Rectal smooth muscle tissue (tissue), 1 donor: ENCODE results near the gene APBA1.

ENCODE experiments used
- H3K27ac ChIP-seq: one replicate; pipeline ENCODE4 v1.7.0; 2013; ENCODE audit warnings: low read depth, low read length, inconsistent platforms
- H3K27me3 ChIP-seq: one replicate; pipeline ENCODE4 v1.7.0; 2013; ENCODE audit warnings: low read length; ENCODE audit not compliant: control insufficient read depth, insufficient read depth
- H3K36me3 ChIP-seq: one replicate; pipeline ENCODE4 v1.7.0; 2013; ENCODE audit warnings: low read length; ENCODE audit not compliant: control insufficient read depth, insufficient read depth
- H3K4me1 ChIP-seq: one replicate; pipeline ENCODE4 v1.7.0; 2013; ENCODE audit warnings: low read length; ENCODE audit not compliant: control insufficient read depth, insufficient read depth
- H3K4me3 ChIP-seq: one replicate; pipeline ENCODE4 v1.7.0; 2013; ENCODE audit warnings: low read length
- H3K9ac ChIP-seq: one replicate; pipeline ENCODE4 v1.7.0; 2013; ENCODE audit warnings: low read length

The APBA1 gene

GRCh38 chr9:69432623-69433022 is 239.5 kb downstream of the APBA1 start:
- Histone ChIP-seq H3K4me3 (no peak overlapping the region), H3K36me3 (peaks cover 3% of the 10 kb centered on the region), H3K27me3 (no peaks in the 10 kb centered on the region), H3K4me1 (no peaks in the 10 kb centered on the region), H3K9ac (no peak overlapping the region), H3K27ac (no peak overlapping the region)

GRCh38 chr9:69431777-69432176 is 240.4 kb downstream of the APBA1 start:
- peaks cover 3% of the 10 kb centered on the region for H3K36me3 ChIP-seq
- H3K4me1 ChIP-seq: no peaks in the 10 kb centered on the region
- H3K4me3 ChIP-seq: no peak overlapping the region
- no peak overlapping the region for H3K27ac ChIP-seq
- H3K27me3 ChIP-seq: no peaks in the 10 kb centered on the region
- no peak overlapping the region for H3K9ac ChIP-seq

- H3K9ac ChIP-seq: no peak overlapping the region
- no peaks in the 10 kb centered on the region for H3K27me3 ChIP-seq
- H3K4me1 ChIP-seq: no peaks in the 10 kb centered on the region
- H3K36me3 ChIP-seq: peaks cover 3% of the 10 kb centered on the region
- H3K4me3 ChIP-seq: no peak overlapping the region
- no peak overlapping the region for H3K27ac ChIP-seq
Observed at GRCh38 chr9:69431203-69431602, 241.0 kb downstream of the APBA1 start.

GRCh38 chr9:69430206-69430605 is 242.0 kb downstream of the APBA1 start:
- Histone ChIP-seq H3K4me1 (no peaks in the 10 kb centered on the region), H3K4me3 (no peak overlapping the region), H3K9ac (no peak overlapping the region), H3K27me3 (no peaks in the 10 kb centered on the region), H3K27ac (no peak overlapping the region), H3K36me3 (peaks cover 3% of the 10 kb centered on the region)

- no peaks in the 10 kb centered on the region for H3K27me3 ChIP-seq
- H3K4me1 ChIP-seq: no peaks in the 10 kb centered on the region
- no peak overlapping the region for H3K9ac ChIP-seq
- H3K36me3 ChIP-seq: peaks cover 3% of the 10 kb centered on the region
- H3K4me3 ChIP-seq: no peak overlapping the region
- no peak overlapping the region for H3K27ac ChIP-seq
Observed at GRCh38 chr9:69429281-69429680, 242.9 kb downstream of the APBA1 start.

- no peak overlapping the region for H3K9ac ChIP-seq
- H3K4me3 ChIP-seq: no peak overlapping the region
- no peaks in the 10 kb centered on the region for H3K27me3 ChIP-seq
- no peak overlapping the region for H3K27ac ChIP-seq
- no peaks in the 10 kb centered on the region for H3K4me1 ChIP-seq
- peaks cover 3% of the 10 kb centered on the region for H3K36me3 ChIP-seq
Observed at GRCh38 chr9:69428017-69428785, 244.0 kb downstream of the APBA1 start.

- H3K27ac ChIP-seq: no peak overlapping the region
- H3K4me3 ChIP-seq: no peak overlapping the region
Observed at GRCh38 chr9:69427286-69427685, 244.9 kb downstream of the APBA1 start.

GRCh38 chr9:69425136-69425801 is 246.9 kb downstream of the APBA1 start:
- no peak overlapping the region for H3K27ac ChIP-seq
- no peak overlapping the region for H3K9ac ChIP-seq

More at GRCh38 chr9:69427286-69427685, 244.9 kb downstream of the APBA1 start:
- Histone ChIP-seq H3K27me3 (no peaks in the 10 kb centered on the region), H3K9ac (no peak overlapping the region), H3K4me1 (no peaks in the 10 kb centered on the region), H3K36me3 (peaks cover 3% of the 10 kb centered on the region)

GRCh38 chr9:69421908-69422801 is 250.0 kb downstream of the APBA1 start:
- no peaks in the 10 kb centered on the region for H3K4me1 ChIP-seq
- no peak overlapping the region for H3K9ac ChIP-seq
- no peaks in the 10 kb centered on the region for H3K27me3 ChIP-seq
- no peaks in the 10 kb centered on the region for H3K36me3 ChIP-seq
- no peak overlapping the region for H3K27ac ChIP-seq
- H3K4me3 ChIP-seq: no peak overlapping the region

More at GRCh38 chr9:69425136-69425801, 246.9 kb downstream of the APBA1 start:
- no peak overlapping the region for H3K4me3 ChIP-seq
- H3K4me1 ChIP-seq: no peaks in the 10 kb centered on the region
- no peaks in the 10 kb centered on the region for H3K36me3 ChIP-seq
- H3K27me3 ChIP-seq: no peaks in the 10 kb centered on the region

- Histone ChIP-seq H3K4me1 (no peaks in the 10 kb centered on the region), H3K27ac (no peak overlapping the region), H3K27me3 (no peaks in the 10 kb centered on the region), H3K4me3 (no peak overlapping the region), H3K36me3 (no peaks in the 10 kb centered on the region), H3K9ac (no peak overlapping the region)
Observed at GRCh38 chr9:69420611-69421270, 251.4 kb downstream of the APBA1 start.

- no peaks in the 10 kb centered on the region for H3K36me3 ChIP-seq
- no peaks in the 10 kb centered on the region for H3K4me1 ChIP-seq
- no peak overlapping the region for H3K9ac ChIP-seq
- H3K27ac ChIP-seq: no peak overlapping the region
- no peaks in the 10 kb centered on the region for H3K27me3 ChIP-seq
- no peak overlapping the region for H3K4me3 ChIP-seq
Observed at GRCh38 chr9:69412741-69413150, 259.4 kb downstream of the APBA1 start.
